ENCODE data around the gene NAP1L4.

- TF ChIP-seq EZH2 (IDR thresholded peaks at IDR 0.05; ENCODE audit: borderline replicate concordance, insufficient read depth, low read depth, low read length, poor library complexity, severe bottlenecking), result no peak
- no peak for TF ChIP-seq CTCF (IDR thresholded peaks at IDR 0.05)
Measured at GRCh38 chr11:2992997-2993325, 832 bp upstream of the NAP1L4 start.

All from B cell (primary cell).